D341Med (cell line): Measurements from ENCODE around the gene PPP1R1C.
A peak's percentile ranks its signal among the peaks of the same experiment; 100 is the strongest.

Experiments
- DNase-seq: peaks from one replicate; pipeline ENCODE4 v3.0.0; 2012; ENCODE audit warnings: low spot score

The PPP1R1C gene

DNA sequence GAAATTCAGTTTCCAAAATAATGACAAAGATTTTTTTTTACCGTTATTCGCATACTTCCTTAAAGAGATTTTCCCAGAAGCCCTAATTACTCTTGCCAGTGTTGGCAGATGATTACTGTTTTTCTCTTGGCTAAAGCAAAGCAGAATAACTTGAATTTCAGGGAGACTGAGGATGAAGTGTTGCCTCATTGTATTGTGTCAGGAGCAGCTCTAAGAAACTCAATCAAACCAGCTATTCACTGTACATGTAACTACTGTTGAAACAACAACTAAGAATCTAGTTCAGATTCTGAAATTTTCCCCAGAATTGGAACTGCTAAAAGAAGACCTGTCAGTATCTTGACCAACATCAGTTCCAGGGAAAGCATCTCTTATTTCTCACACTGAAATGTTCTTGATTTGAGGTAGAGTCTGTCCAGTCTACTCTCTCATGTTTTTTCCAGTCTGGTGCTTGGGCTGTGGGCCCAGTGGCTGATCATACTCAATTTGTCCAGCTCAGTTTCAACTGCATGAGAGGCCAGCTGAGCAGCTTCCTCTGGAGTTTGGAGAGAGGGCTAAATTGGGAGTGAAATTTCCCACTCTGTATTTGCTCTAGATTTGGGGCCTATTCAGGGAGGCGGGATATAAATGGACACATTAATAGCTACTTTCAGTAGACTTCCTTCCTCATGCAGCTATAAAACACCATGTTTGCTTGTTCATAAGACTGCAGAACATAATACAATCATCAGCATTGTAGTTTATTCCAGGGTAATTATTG lies 78.5 kb downstream of the PPP1R1C start:
- DNase-seq: no peak

DNA sequence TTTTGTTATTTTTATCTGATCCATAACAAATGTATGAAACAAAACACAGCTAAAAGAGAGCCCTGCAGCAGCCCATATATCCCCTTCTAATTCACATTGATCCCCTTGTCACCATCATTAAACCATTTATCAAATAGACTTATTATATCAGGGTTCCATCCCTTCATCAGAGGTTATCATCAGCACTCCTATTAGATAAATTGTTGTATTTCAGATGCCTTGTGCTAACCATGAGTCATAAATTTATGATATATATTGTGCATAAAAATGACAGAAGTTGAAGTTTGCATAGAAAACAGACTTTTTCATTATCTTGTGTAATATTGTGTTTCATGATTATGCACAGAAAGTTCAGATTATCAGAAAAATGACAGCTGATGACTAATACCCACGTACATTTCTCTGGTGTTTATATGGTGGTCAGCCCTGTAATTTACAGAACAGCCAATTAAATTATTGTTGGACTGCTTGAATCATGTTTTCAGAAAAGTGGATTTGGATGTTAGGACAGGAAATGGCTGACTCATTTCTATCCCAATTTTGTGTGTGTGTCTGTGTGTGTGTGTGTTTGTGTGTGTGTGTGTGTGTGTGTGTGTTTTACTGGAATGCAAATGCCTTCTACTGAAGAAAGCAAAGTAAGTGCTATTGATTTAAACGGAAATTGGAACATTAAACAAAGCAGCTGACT lies 80.9 kb downstream of the PPP1R1C start:
- DNase-seq: no peak

DNA sequence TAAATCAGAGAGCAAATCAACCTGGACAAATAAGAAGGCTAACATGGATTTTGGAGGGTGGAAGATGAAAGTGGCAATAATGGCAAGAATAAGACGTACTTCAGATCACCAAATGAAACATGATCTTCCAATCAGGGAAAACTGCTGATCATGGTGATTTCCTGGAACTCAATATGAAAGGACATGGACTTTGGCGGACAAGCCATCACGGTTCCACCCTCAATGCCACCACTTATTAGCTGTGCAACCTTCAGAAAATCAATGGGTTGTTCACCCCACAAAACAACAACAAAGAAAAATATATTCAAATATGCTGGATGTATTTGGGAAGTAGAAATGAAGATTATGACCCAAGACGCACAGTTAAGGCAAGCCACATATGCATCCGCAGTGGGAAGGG lies 81.7 kb downstream of the PPP1R1C start:
- DNase-seq: no peak

DNA sequence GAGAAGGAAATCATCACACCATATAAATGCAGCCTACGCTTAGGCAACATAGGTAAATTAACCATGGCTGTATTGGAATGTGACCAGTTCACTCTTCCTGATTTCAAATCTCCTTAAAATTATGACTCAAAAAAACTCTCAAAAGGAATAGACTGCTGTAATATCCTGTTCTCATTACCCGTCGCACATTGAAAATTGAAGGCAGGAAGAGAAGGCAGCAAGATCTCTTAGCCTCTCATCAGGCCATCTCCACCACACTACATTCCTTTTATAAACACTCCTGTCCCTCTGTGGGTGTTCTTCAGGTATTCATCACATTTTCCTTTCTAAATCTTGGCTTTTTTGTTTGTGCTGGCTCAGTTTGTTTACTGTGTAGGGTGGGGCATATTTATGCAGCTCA lies 83.2 kb downstream of the PPP1R1C start:
- no peak for DNase-seq

DNA sequence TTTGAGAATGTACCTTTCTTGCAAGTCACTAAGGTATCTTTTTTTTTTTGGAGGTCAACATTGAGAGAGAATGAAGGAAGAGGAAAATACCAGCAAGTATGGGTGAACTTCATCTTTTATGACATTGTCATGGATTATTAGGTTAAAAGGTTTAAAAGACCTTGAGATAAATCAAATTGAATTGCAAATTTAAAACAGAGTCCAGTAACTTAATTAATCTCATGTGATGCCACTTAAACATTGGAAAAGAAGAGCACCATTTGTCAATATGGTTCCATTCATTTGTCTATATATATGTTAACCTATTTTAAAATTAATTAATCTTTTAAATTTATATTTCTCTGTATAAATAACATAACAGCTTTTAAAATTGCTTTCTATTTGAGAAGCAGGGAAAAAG lies 83.8 kb downstream of the PPP1R1C start:
- no peak for DNase-seq

DNA sequence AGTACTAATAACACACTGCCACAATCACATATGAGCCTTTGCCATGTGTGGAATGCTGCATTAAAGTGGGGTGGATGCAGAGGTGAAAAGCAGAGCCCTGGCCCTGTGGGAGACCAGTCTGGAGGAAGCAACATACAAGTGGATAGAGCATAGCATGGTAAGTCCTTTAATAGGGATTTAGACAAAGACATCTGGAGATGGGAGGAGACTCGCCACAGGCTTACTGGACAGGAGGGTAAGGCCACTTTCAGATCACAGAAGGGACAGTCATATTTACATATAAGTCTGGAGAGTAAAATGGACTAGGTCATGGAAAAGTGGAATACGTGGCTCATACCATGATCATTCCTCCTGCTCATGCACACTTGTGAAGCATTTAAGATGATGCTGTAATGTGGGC lies 84.3 kb downstream of the PPP1R1C start:
- no peak for DNase-seq

DNA sequence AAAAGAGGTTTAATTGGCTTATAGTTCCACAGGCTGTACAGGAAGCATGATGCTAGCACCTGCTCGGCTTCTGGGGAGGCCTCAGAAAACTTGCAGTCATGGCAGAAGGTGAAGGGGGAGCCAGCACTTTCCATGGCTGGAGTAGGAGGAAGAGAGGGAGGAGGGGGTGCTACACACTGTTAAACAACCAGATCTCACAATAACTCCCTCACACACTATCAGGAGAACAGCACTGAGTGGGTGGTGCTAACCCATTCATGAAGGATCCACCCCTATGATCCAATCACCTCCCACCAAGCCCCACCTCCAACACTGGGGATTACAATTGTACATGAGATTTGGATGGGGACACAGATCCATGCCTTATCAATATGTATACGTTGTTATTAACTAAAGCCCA lies 85.1 kb downstream of the PPP1R1C start:
- DNase-seq: no peak

DNA sequence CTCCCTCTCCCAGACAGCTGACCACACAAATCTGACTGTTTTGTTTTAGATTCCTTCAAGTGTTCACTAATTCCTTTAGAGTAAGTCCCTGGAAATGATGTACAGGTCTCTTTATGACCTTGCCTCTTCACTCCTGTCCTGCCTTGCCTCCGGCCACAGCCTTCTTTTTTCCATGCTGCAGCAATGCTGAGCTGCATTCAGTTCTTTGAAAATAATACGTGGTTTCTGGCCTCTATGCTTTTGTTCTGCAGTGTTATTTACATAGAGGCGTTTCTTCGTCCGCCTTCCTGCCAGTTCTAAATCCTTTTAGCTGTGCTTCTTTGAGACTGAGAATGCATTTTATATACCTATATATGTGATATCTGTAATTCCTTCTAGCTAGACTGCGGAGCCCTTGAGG lies 87.2 kb downstream of the PPP1R1C start:
- no peak for DNase-seq

DNA sequence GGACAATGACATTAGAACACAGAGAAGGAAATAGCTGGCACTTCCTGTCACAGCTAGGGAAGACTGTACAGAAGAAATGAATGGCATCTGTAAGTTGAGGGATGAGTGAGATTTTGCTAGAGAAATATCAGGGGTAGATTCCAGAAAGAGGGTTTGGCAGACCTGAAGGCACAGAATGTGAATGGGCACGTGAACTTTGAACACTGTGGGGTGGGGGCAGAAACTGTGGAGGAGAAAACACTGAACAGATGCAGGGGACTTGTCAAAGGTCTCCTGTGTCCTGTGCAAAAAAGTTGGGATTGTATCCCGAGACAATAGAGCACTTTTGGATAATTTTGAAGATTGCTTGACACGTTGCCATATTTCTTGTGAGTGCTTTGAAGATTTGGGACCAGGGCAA lies 88.0 kb downstream of the PPP1R1C start:
- no peak for DNase-seq

DNA sequence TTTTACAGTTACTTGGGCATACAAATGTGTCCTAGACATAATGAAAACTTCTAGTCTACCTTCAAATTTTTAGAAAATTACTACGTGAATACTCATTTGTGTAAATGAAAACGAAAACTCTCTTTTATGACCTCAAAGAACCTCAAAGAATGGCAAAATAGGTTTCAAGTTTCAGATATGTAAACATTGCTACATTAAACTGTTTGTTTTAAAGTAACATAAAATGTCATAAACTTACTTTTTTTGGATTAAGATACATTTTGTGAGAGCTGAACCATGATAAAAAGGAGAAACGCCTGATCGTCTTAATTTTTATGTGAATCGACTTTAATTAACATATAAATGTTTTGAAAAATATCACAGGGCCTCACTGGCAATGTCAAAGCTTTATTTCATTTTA lies 91.4 kb downstream of the PPP1R1C start:
- no peak for DNase-seq

DNA sequence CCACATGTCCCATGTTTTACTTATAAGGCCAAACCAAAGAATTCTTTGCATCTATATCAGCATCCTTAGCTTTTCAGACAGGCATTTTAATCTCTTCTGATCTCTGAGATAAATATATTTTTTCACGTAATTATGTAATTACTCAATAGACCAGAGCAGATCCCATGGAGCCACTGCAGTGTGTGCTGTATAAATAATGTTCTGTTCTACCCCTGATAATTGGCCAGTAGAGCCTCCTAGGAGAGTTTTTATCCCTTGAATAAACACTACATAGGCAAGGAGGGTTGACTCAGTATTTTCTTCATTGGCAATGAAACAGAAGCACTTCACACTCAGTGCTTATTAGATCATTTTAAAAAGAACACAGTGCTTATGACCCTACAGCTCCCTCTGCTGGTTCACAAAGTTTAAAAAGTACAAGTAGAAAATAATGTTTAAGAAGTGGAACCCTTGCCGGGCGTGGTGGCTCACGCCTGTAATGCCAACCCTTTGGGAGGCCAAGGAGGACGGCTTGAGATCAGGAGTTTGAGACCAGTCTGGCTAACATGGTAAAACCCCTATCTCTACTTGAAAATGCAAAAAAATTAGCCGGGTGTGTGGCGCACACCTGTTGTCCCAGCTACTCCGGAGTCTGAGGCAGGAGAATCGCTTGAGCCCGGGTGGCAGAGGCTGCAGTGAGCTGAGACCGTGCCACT lies 91.9 kb downstream of the PPP1R1C start:
- DNase-seq: peak; percentile 33

DNA sequence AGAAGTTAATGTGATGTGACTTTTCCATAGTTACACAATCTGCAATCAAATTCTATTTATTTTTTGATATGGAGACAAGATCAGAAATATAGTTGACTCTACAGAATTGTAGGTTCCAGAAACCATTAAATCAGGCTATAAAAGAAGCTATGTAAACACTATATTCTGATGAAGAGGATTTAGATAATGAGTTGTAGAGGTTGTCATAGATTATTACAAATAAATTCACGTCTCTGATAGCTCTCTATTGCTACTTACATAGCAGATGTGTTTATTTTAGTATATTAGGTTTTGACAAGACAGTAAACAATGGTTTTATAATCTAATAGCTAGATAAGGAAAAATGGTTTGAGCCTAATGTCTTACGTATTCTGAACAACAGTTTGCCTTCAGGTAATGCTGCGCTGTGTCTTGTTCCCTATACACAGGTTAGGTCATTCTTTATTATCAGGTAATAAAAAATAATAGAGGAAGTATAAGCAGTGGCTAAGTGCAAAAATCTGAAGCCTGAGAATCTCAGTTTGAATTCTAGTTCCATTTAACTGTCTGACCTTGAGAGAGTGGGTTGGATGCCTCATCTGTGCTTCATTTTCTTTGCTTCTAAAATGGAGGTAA lies 93.4 kb downstream of the PPP1R1C start:
- no peak for DNase-seq

DNA sequence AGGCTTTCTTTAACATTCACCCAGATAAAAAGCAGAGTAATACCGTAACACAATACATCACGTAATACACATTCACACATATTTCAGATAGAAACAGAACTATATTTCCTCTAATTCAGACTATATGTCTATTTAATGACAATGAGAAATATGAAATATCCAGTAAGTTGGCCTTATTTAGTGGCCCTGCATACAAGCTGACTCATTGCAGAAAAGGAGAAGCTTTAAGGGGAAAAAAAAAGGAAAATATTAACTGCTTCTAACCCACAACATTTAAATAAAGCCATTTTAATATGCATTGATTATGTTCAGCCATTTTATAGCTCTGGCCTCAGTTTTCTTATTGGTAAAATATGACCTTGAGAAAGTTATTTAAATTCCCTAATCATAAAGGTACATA lies 94.8 kb downstream of the PPP1R1C start:
- no peak for DNase-seq

DNA sequence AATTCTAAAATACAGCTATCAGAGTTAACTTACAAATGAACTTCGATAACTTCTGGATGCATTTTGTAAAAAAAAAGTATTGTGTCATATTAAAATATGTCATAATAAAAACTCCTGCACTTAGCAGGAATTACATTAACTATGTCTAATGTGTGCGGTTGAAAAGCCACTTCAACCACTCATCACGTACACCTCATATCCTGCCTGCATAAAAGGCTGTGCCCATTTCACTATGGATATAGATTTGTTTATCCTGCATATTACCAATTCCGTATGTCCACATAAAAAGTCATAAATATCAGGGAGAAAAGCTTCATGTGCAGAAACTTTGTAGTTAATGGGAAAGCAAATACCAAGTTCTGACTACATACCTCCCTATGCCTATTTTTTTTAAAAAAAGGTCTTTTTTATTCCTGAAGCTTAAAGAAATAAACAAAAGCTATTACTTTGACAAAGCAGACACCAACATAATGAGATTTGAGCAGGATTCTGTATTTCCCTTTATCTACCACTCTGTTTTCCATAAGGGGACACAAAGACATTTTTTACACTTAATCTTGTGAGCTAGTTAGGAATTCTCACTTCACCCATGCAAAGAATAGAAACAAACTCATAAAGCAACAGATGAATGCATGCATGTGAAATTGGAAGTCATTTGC lies 96.1 kb downstream of the PPP1R1C start:
- no peak for DNase-seq

DNA sequence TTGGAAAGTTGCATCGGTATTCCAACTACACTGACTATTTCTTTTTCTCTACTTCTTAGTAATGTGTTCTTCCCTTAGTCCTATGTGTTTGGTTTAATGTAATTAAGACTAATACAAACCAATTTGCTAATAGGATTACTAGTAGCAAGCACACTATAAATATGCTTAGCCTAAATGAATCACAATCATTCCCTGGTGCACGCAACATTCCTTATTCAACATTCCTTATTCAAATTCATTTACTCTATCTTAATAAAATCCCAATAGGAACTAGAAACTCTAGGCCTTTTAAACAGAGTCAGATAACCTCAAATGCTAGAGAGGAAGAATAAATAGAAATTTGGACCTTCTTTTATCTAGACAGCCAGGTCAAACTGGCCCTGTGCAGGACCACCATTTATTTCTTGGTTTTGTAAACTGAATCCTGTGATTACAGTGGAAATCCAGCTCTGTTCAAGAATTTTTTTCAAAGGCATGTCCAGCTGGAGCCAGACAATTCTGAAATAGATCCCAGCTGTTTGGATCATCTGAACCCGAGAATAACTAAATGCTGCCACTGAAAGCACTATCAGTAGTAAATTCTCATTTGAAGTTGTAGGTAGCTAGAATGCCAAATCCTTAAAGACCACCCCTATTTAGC lies 103.1 kb downstream of the PPP1R1C start:
- no peak for DNase-seq

DNA sequence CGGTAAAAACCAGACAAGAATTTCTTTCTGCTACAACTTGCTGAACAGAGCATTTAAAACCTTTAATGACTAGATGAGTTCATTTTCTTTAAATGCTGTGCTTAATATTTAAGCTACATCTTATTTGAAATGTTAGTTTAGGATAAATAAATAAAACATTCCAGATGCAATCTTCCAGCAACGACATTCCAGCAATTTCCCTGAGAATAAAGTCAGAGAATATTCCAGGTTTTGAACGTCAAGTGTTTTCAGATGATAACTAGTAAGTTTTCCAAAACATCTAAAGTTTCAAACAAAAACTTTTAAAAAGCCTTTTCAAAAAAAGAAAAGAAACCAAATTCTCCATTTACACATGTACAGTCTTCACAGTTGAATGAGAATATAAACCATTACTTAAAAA lies 104.8 kb downstream of the PPP1R1C start:
- DNase-seq: no peak

DNA sequence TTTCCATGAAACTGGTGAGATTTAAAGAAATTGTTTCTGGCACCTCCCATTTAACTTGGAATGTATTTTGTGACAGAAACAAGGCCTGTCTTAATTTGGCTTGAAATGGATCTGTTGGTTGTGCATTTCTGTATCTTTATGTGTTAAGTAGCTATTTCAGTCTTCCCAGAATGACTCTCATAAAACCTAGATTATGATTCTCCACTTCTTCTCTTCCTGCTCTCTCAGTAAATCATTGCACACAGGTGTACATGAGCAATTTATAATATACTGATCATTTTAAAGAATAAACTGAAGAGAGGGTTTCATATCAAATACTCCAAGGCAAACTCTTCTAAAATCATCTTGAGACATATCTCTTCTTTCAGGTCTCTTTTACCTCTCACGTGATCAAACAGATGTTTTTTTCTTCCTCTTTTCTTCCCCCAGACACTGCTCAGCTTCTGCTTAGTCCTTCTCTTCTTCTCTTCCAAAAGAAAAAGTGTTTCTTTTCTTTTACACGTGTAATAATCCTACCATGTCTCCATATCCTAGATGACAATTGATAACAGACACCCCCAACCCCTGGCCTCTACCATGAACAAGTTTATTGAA lies 112.0 kb downstream of the PPP1R1C start:
- no peak for DNase-seq

DNA sequence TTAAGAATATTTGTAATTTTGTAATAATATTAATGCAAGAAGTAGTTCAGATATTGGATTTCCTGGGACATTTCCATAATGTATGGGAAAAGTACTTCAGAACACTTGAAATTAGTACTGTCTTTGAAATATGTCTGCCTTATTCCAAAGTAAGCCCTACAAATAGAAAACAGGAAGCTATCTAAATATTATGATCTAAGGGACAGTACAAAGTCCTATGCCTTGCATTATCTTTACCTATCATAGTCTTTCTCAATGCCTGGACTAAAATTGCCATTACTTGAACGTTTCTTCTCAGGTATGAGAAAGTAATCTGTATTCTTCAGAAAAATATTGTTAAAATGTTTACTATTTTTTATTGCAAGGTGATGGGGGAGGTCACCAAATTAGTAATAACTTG lies 113.0 kb downstream of the PPP1R1C start:
- no peak for DNase-seq

DNA sequence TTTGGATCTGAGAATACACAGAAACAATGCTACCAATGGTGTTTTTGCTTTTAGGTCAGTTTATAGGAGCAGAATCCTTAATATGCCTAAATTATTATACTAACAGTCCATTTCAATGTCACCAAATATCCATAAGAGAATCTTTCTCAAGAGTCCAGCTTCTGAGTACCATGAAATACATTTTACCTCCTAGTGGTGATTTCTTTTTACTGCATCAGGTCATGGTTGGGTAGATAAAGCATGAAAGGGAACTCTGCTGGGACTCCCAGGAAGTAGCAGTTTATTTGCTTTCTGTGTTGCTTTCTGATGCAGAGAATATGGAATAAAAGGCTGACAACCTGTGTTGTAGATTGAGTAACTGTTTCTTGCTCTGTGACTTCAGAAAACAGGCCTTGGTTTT lies 115.6 kb downstream of the PPP1R1C start:
- no peak for DNase-seq

DNA sequence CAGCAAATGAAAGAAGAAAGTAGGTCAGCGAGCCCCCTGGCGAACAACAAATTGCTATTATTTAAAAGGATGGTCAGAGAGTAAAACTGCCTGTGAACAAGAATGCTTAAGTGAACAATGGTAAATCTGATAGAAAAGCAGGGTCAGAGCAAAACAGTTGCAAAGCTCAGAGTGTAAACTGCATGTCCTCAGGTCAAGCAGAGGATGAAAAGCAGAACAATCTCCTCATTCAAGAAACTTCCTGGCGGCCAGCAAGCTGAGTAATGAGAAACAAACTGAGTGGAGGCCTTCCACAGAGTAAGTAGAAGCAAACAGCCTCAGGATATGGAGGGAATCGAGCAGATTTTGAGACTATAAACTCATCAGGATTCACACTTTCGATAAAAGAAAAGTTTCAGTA lies 117.9 kb downstream of the PPP1R1C start:
- no peak for DNase-seq

DNA sequence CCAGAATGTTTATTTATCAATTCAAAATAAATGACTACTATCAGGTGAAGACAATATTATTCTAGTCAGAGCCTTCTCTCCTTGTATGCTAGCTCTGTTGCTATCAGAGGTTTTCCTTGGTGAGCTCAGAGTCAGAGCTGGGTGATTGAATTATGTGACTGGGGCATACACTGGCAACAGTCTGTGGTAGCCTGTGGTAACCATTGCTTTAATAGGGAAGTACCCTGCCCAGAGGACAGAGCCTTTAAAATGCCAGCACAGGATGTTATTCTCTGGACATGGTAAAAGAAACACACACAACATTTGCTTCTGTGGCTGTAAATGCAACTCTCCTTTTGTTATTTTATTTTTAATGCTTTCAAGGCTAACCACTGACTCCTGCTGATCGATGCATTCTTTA lies 124.7 kb downstream of the PPP1R1C start:
- no peak for DNase-seq
